Measurements from ENCODE around the gene TNFRSF8. TPM values are rescaled to one million over a fixed set of nuclear protein-coding genes. Genes with fewer than 3 reads are reported as not detected.

TNFRSF8 gene
- total RNA-seq, 2 experiments from 2014 or later: 6.0 to 6.5 TPM

GRCh38 chr1:12184008-12184681 is 121.0 kb downstream of the TNFRSF8 start:
- ChIA-PET CTCF (interaction anchor here (1.6 to 1.7 kb wide), 2 partner anchors 10 to 60 kb away, joined by 3 to 4 read pairs; no protein-coding TSS in a partner anchor), POLR2A (no interaction called here)
- Mint-ChIP-seq H3K27ac (peak overlapping the region; percentile 41), H3K9me3 (no peaks in the 10 kb centered on the region), H3K27me3 (no peaks in the 10 kb centered on the region), H3K4me1 (peaks cover 49% of the 10 kb centered on the region), H3K4me3 (no peak overlapping the region), H3K36me3 (ENCODE audit: low read depth) (peaks cover 13% of the 10 kb centered on the region)
- no peak for DNase-seq

GRCh38 chr1:12185036-12185917 is 122.2 kb downstream of the TNFRSF8 start:
- Mint-ChIP-seq H3K4me1 (peaks cover 45% of the 10 kb centered on the region), H3K36me3 (ENCODE audit: low read depth) (peaks cover 17% of the 10 kb centered on the region), H3K4me3 (no peak overlapping the region), H3K27ac (peak overlapping the region; percentile 57), H3K9me3 (no peaks in the 10 kb centered on the region), H3K27me3 (no peaks in the 10 kb centered on the region)
- no peak for DNase-seq
- CTCF ChIA-PET: interaction anchor here (1.3 to 6.3 kb wide), 3 partner anchors 7 to 61 kb away, joined by 3 to 26 read pairs (median 4); partner anchors contain the start of gene TNFRSF1B
- POLR2A ChIA-PET: no interaction called here

- H3K27ac Mint-ChIP-seq: no peak overlapping the region
- no peaks in the 10 kb centered on the region for H3K27me3 Mint-ChIP-seq
- no peak overlapping the region for H3K4me3 Mint-ChIP-seq
- ChIA-PET CTCF (interaction anchor here (1.2 to 6.3 kb wide), 3 partner anchors 8 to 36 kb away, joined by 3 to 26 read pairs (median 3); partner anchors contain the start of gene TNFRSF1B), POLR2A (no interaction called here)
- peaks cover 21% of the 10 kb centered on the region for H3K36me3 Mint-ChIP-seq (ENCODE audit: low read depth)
- H3K4me1 Mint-ChIP-seq: peaks cover 43% of the 10 kb centered on the region
- no peak for DNase-seq
- no peaks in the 10 kb centered on the region for H3K9me3 Mint-ChIP-seq
These were observed 123.0 kb downstream of the TNFRSF8 start for GRCh38 chr1:12185918-12186678.

- ChIA-PET CTCF (interaction anchor here (1.2 to 6.3 kb wide), 3 partner anchors 8 to 36 kb away, joined by 3 to 26 read pairs (median 3); partner anchors contain the start of gene TNFRSF1B), POLR2A (no interaction called here)
- Mint-ChIP-seq H3K27me3 (no peaks in the 10 kb centered on the region), H3K27ac (no peak overlapping the region), H3K36me3 (ENCODE audit: low read depth) (peaks cover 21% of the 10 kb centered on the region), H3K9me3 (no peaks in the 10 kb centered on the region), H3K4me3 (no peak overlapping the region), H3K4me1 (peaks cover 42% of the 10 kb centered on the region)
- DNase-seq: no peak
These were observed 123.5 kb downstream of the TNFRSF8 start for GRCh38 chr1:12186679-12186985.

- POLR2A ChIA-PET: no interaction called here
- no peaks in the 10 kb centered on the region for H3K9me3 Mint-ChIP-seq
- H3K27ac Mint-ChIP-seq: peak overlapping the region; percentile 41
- H3K4me1 Mint-ChIP-seq: peaks cover 35% of the 10 kb centered on the region
- DNase-seq: no peak
- no peaks in the 10 kb centered on the region for H3K27me3 Mint-ChIP-seq
- H3K4me3 Mint-ChIP-seq: no peak overlapping the region
- H3K36me3 Mint-ChIP-seq (ENCODE audit: low read depth): peaks cover 31% of the 10 kb centered on the region
- CTCF ChIA-PET: interaction anchor here (1.5 to 6.3 kb wide), 2 partner anchors 10 to 64 kb away, joined by 6 to 26 read pairs; no protein-coding TSS in a partner anchor
These were observed 125.0 kb downstream of the TNFRSF8 start for GRCh38 chr1:12188115-12188514.

- H3K36me3 Mint-ChIP-seq (ENCODE audit: low read depth): peaks cover 31% of the 10 kb centered on the region
- H3K27ac Mint-ChIP-seq: peak overlapping the region; percentile 25
- no peak for DNase-seq
- no peak overlapping the region for H3K4me3 Mint-ChIP-seq
- H3K4me1 Mint-ChIP-seq: peaks cover 34% of the 10 kb centered on the region
- no peaks in the 10 kb centered on the region for H3K27me3 Mint-ChIP-seq
- H3K9me3 Mint-ChIP-seq: no peaks in the 10 kb centered on the region
- POLR2A ChIA-PET: no interaction called here
- CTCF ChIA-PET: interaction anchor here (0.6 to 6.3 kb wide), 3 partner anchors 10 to 64 kb away, joined by 4 to 26 read pairs (median 6); no protein-coding TSS in a partner anchor
These were observed 125.7 kb downstream of the TNFRSF8 start for GRCh38 chr1:12188657-12189327.

GRCh38 chr1:12189328-12189682 is 126.2 kb downstream of the TNFRSF8 start:
- H3K27me3 Mint-ChIP-seq: no peaks in the 10 kb centered on the region
- H3K27ac Mint-ChIP-seq: peak overlapping the region; percentile 43
- H3K9me3 Mint-ChIP-seq: no peaks in the 10 kb centered on the region
- peaks cover 36% of the 10 kb centered on the region for H3K36me3 Mint-ChIP-seq (ENCODE audit: low read depth)
- H3K4me3 Mint-ChIP-seq: no peak overlapping the region
- POLR2A ChIA-PET: no interaction called here
- CTCF ChIA-PET: interaction anchor here (1.5 to 6.3 kb wide), 2 partner anchors 11 to 65 kb away, joined by 6 to 26 read pairs; no protein-coding TSS in a partner anchor
- peaks cover 34% of the 10 kb centered on the region for H3K4me1 Mint-ChIP-seq
- DNase-seq: no peak

- peak overlapping the region; percentile 68 for H3K27ac Mint-ChIP-seq
- H3K4me1 Mint-ChIP-seq: peaks cover 47% of the 10 kb centered on the region
These were observed 128.3 kb downstream of the TNFRSF8 start for GRCh38 chr1:12191242-12192032.

More at GRCh38 chr1:12191242-12192032, 128.3 kb downstream of the TNFRSF8 start:
- no peak for DNase-seq
- no peaks in the 10 kb centered on the region for H3K9me3 Mint-ChIP-seq
- POLR2A ChIA-PET: no interaction called here
- H3K4me3 Mint-ChIP-seq: no peak overlapping the region
- H3K36me3 Mint-ChIP-seq (ENCODE audit: low read depth): peaks cover 50% of the 10 kb centered on the region
- no peaks in the 10 kb centered on the region for H3K27me3 Mint-ChIP-seq
- CTCF ChIA-PET: interaction anchor here (0.9 to 6.3 kb wide), 5 partner anchors 13 to 67 kb away, joined by 3 to 26 read pairs (median 4); no protein-coding TSS in a partner anchor

Small RNAs within 50 kb of the gene (microRNA-seq; reads per million reads assigned to microRNA genes)
- 3.2 reads per million, percentile 19 among the genes with 10 or more reads in this experiment for gene MIR4632 (ENCODE audit: borderline microRNAs expressed, borderline replicate concordance)
- gene MIR6729 (ENCODE audit: borderline microRNAs expressed, borderline replicate concordance): 1.3 reads per million
- gene MIR7846 (ENCODE audit: borderline microRNAs expressed, borderline replicate concordance): not detected

Other genes with a start within 250 kb of the TNFRSF8 start
- gene NPPA, start 215.5 kb upstream of the TNFRSF8 start, total RNA-seq: not detected
- gene NPPB, start 204.4 kb upstream of the TNFRSF8 start, total RNA-seq: not detected
- 10 to 100 TPM; 35.1 to 36.8 TPM for gene KIAA2013, start 136.9 kb upstream of the TNFRSF8 start, total RNA-seq
- 10 to 100 TPM; 10.5 to 11.1 TPM for gene PLOD1, start 128.6 kb upstream of the TNFRSF8 start, total RNA-seq
- 10 to 100 TPM; 46.3 to 60.3 TPM for gene MFN2, start 82.9 kb upstream of the TNFRSF8 start, total RNA-seq
- gene MIIP, start 43.8 kb upstream of the TNFRSF8 start, total RNA-seq: 10 to 100 TPM; 33.7 to 43.7 TPM
- 100 to 1,000 TPM; 167 to 190 TPM for gene TNFRSF1B, start 103.7 kb downstream of the TNFRSF8 start, total RNA-seq
- 10 to 100 TPM; 34.0 to 41.9 TPM for gene VPS13D, start 166.7 kb downstream of the TNFRSF8 start, total RNA-seq